ENCODE measurements around the gene RALGAPA2.

- TF ChIP-seq, protein P1, sequence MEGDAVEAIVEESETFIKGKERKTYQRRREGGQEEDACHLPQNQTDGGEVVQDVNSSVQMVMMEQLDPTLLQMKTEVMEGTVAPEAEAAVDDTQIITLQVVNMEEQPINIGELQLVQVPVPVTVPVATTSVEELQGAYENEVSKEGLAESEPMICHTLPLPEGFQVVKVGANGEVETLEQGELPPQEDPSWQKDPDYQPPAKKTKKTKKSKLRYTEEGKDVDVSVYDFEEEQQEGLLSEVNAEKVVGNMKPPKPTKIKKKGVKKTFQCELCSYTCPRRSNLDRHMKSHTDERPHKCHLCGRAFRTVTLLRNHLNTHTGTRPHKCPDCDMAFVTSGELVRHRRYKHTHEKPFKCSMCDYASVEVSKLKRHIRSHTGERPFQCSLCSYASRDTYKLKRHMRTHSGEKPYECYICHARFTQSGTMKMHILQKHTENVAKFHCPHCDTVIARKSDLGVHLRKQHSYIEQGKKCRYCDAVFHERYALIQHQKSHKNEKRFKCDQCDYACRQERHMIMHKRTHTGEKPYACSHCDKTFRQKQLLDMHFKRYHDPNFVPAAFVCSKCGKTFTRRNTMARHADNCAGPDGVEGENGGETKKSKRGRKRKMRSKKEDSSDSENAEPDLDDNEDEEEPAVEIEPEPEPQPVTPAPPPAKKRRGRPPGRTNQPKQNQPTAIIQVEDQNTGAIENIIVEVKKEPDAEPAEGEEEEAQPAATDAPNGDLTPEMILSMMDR (IDR thresholded peaks at IDR 0.05; ENCODE audit: low read depth, low read length): no peak
- no peak for TF ChIP-seq EZH2phosphoT487 (IDR thresholded peaks at IDR 0.05; ENCODE audit: low read depth)
Measured at GRCh38 chr20:20729563-20729962, 17.1 kb upstream of the RALGAPA2 start.

All from OCI-LY3 (cell line).